HepG2 (cell line): ENCODE data around the gene MCF2L. TPM values are rescaled to one million over a fixed set of nuclear protein-coding genes. Genes with fewer than 3 reads are reported as not detected.
A peak's percentile ranks its signal among the peaks of the same experiment; 100 is the strongest.

ENCODE experiments used
- CSRNP2 ChIP-seq: sonication (generic); formaldehyde crosslinking; conservative IDR thresholded peaks from 2 replicates; pipeline ENCODE4 v1.8.0; 2022; ENCODE audit warnings: low read depth, missing genetic modification reagents
- EZH2 ChIP-seq: conservative IDR thresholded peaks from 2 replicates; pipeline ENCODE4 v1.6.1; 2012; ENCODE audit warnings: mild to moderate bottlenecking, low read depth, low read length, moderate library complexity
- IRX3 ChIP-seq: sonication (generic); formaldehyde crosslinking; IDR thresholded peaks from 2 replicates; pipeline ENCODE4 v1.8.1; 2023; ENCODE audit warnings: mild to moderate bottlenecking, low read depth, missing genetic modification reagents, borderline replicate concordance
- MXI1 ChIP-seq: IDR thresholded peaks from 3 replicates; pipeline ENCODE4 v1.6.1; 2012; ENCODE audit warnings: low read depth, low read length, inconsistent platforms, borderline replicate concordance
- MYNN ChIP-seq: sonication (generic); formaldehyde crosslinking; IDR thresholded peaks from 2 replicates; pipeline ENCODE4 v1.4.0; 2020; ENCODE audit warnings: mild to moderate bottlenecking, low read depth, missing genetic modification reagents
- PBX2 ChIP-seq: IDR thresholded peaks from 2 replicates; pipeline ENCODE4 v1.6.1; 2016; ENCODE audit warnings: control low read depth
- PCBP2 ChIP-seq: fragments of 200-400 bp; formaldehyde crosslinking; optimal IDR thresholded peaks from 2 replicates; pipeline ENCODE3; 2018; ENCODE audit warnings: low read length, low read depth; ENCODE audit not compliant: poor library complexity, severe bottlenecking
- PHB2 ChIP-seq: fragments of 450-650 bp; IDR thresholded peaks from 2 replicates; pipeline ENCODE4 v1.6.1; 2018; ENCODE audit not compliant: partially characterized antibody
- PHF8 ChIP-seq: sonication (generic); formaldehyde crosslinking; IDR thresholded peaks from 2 replicates; pipeline ENCODE4 v1.5.0; 2020; ENCODE audit warnings: missing genetic modification reagents
- PRPF4 ChIP-seq: fragments of 200-400 bp; formaldehyde crosslinking; IDR thresholded peaks from 2 replicates; pipeline ENCODE4 v1.6.1; 2016; ENCODE audit warnings: low read length, low read depth; ENCODE audit not compliant: poor library complexity, severe bottlenecking
- RNF2 ChIP-seq: fragments of 450-650 bp; conservative IDR thresholded peaks from 2 replicates; pipeline ENCODE4 v1.6.1; 2016; ENCODE audit warnings: low read depth
- SALL2 ChIP-seq: sonication (generic); formaldehyde crosslinking; IDR thresholded peaks from 2 replicates; pipeline ENCODE4 v1.8.1; 2023; ENCODE audit warnings: mild to moderate bottlenecking, missing genetic modification reagents, inconsistent platforms
- SKI ChIP-seq: fragments of 450-650 bp; IDR thresholded peaks from one replicate; pipeline ENCODE4 v1.6.1; 2018; ENCODE audit warnings: mild to moderate bottlenecking; ENCODE audit not compliant: partially characterized antibody
- SMARCC2 ChIP-seq: fragments of 450-650 bp; IDR thresholded peaks from 2 replicates; pipeline ENCODE4 v1.6.1; 2017; ENCODE audit warnings: antibody characterized with exemption, mild to moderate bottlenecking
- TAF15 ChIP-seq: fragments of 200-400 bp; formaldehyde crosslinking; IDR thresholded peaks from one replicate; pipeline ENCODE4 v1.6.1; 2018; ENCODE audit warnings: mild to moderate bottlenecking, low read depth, low read length; ENCODE audit not compliant: poor library complexity, severe bottlenecking
- ZBTB7B ChIP-seq: sonication (generic); formaldehyde crosslinking; IDR thresholded peaks from 2 replicates; pipeline ENCODE4 v1.4.0; 2020; ENCODE audit warnings: missing genetic modification reagents
- ZHX2 ChIP-seq, 2 experiments: sonication (generic) in 1 of 2; formaldehyde crosslinking in 1 of 2; IDR thresholded peaks; 2 replicates each; pipeline versions ENCODE4 v1.6.1 to v1.9.0; 2014 to 2022; ENCODE audit warnings: antibody characterized with exemption in 1 of 2, borderline replicate concordance in 1 of 2, inconsistent platforms in 1 of 2, low read depth in 1 of 2, missing genetic modification reagents in 1 of 2
- ZNF704 ChIP-seq: sonication (generic); formaldehyde crosslinking; IDR thresholded peaks from 2 replicates; pipeline ENCODE4 v1.8.1; 2023; ENCODE audit warnings: mild to moderate bottlenecking, inconsistent platforms, moderate library complexity, missing genetic modification reagents, borderline replicate concordance
- ZNF782 ChIP-seq: sonication (generic); formaldehyde crosslinking; IDR thresholded peaks from 2 replicates; pipeline ENCODE4 v1.4.0; 2020; ENCODE audit warnings: missing genetic modification reagents, mild to moderate bottlenecking, borderline replicate concordance
- polyA plus RNA-seq, 8 experiments: library from polyadenylated mRNA; depleted of rRNA in 3 of 8; stranded (reverse) in 7 of 8; unstranded in 1 of 8; fragments of >200 nt; fragmentation: Illumina TruSeq in 4 of 8; extraction: Trizol in 4 of 8; gene quantifications; 2 replicates each; pipeline versions ENCODE4 v1.2.1 to v1.2.3, GENCODE V29; 2011 to 2016; ENCODE audit warnings: low read depth in 4 of 8, missing spikeins in 1 of 8, mixed read lengths in 1 of 8; ENCODE audit not compliant: insufficient read depth in 1 of 8
- total RNA-seq, 5 experiments: library from RNA; depleted of rRNA; stranded (reverse); fragments of >200 nt; fragmentation: Illumina TruSeq; extraction: Trizol; gene quantifications; 2 replicates each; pipeline ENCODE4 v1.2.3, GENCODE V29; 2016; ENCODE audit warnings: low read depth in 1 of 5

The MCF2L gene
- total and polyA plus RNA-seq, 2 of the 13 experiments (the other 11 are each of a cell fraction or from before 2014, with no cell fraction given), result 19.4 to 28.4 TPM

GRCh38 chr13:113022745-113023574 is 53.9 kb downstream of the MCF2L start (continued):
- no peak for TF ChIP-seq PCBP2
- peak; percentile 48; the same call in 1 of the 2 replicates for TF ChIP-seq ZHX2 (IDR thresholded peaks at IDR 0.05; ENCODE audit: low read depth)
- TF ChIP-seq ZHX2 (CRISPR knock-in tag; IDR thresholded peaks at IDR 0.05; ENCODE audit: borderline replicate concordance), result no peak
- peak; percentile 33; the same call in 1 of the 2 replicates for TF ChIP-seq SALL2 (CRISPR knock-in tag)
- peak; percentile 99 for TF ChIP-seq ZBTB7B (CRISPR knock-in tag)
- TF ChIP-seq EZH2, result no peak
- TF ChIP-seq RNF2, result no peak
- peak; percentile 87 for TF ChIP-seq PBX2 (CRISPR knock-in tag)
- TF ChIP-seq MXI1, result peak; percentile 37; the same call in 1 of the 3 replicates
- TF ChIP-seq IRX3 (CRISPR knock-in tag), result 0 out of 2 replicates have a peak, but pooled peaks have one; percentile 5
- no peak for TF ChIP-seq ZNF704 (CRISPR knock-in tag)
- TF ChIP-seq PRPF4, result no peak
- no peak for TF ChIP-seq SMARCC2
- TF ChIP-seq SKI, result peak; percentile 49
- no peak for TF ChIP-seq MYNN
- no peak for TF ChIP-seq ZNF782 (CRISPR knock-in tag)
- no peak for TF ChIP-seq TAF15
- no peak for TF ChIP-seq PHB2
- TF ChIP-seq CSRNP2 (CRISPR knock-in tag), result no peak
- no peak; the same call in 1 of the 2 replicates for TF ChIP-seq PHF8
